ENCODE data around the gene TSPYL6. TPM values are rescaled to one million over a fixed set of nuclear protein-coding genes. Genes with fewer than 3 reads are reported as not detected.
"Not testable (repeated sequence)": the region's sequence is repeated elsewhere in the genome, so short reads cannot be mapped to it uniquely, and the experiment has no call there.

The TSPYL6 gene
- not detected for total RNA-seq

GRCh38 chr2:54256091-54256694 lies at the start of gene TSPYL6:
TSPYL6 (minus strand) TSS chr2:54256229; CDS start chr2:54256151, 78 bp downstream.
- Mint-ChIP-seq H3K4me1 (ENCODE audit: low read depth) (no peaks in the 10 kb centered on the region), H3K27me3 (ENCODE audit: low read depth) (no peaks in the 10 kb centered on the region), H3K4me3 (no peak within 1 kb of the TSS), H3K36me3 (ENCODE audit: low read depth) (no peaks in the 10 kb centered on the region), H3K9me3 (ENCODE audit: insufficient read depth) (no peaks in the 10 kb centered on the region), H3K27ac (no peak within 1 kb of the TSS)
- DNase-seq (no peak), ATAC-seq (no peak)
- ChIA-PET CTCF (no interaction called here), POLR2A (no interaction called here)

GRCh38 chr2:54303631-54304030 lies 47.6 kb upstream of the TSPYL6 start:
- Mint-ChIP-seq H3K27ac (no peak overlapping the region), H3K4me3 (no peak overlapping the region), H3K36me3 (ENCODE audit: low read depth) (no peaks in the 10 kb centered on the region), H3K4me1 (ENCODE audit: low read depth) (no peaks in the 10 kb centered on the region), H3K9me3 (ENCODE audit: insufficient read depth) (no peaks in the 10 kb centered on the region), H3K27me3 (ENCODE audit: low read depth) (no peaks in the 10 kb centered on the region)
- ChIA-PET POLR2A (no interaction called here), CTCF (interaction anchor here (0.7 kb wide), 1 partner anchor 170 kb away, joined by 3 read pairs; no protein-coding TSS in a partner anchor)
- ATAC-seq (no peak), DNase-seq (no peak)

GRCh38 chr2:54298514-54298913 lies 42.5 kb upstream of the TSPYL6 start:
- ATAC-seq, result no peak
- H3K27ac Mint-ChIP-seq, result no peak overlapping the region
- CTCF ChIA-PET, result no interaction called here

GRCh38 chr2:54295911-54296310 lies 39.9 kb upstream of the TSPYL6 start:
- Mint-ChIP-seq H3K4me1 (ENCODE audit: low read depth) (no peaks in the 10 kb centered on the region), H3K36me3 (ENCODE audit: low read depth) (no peaks in the 10 kb centered on the region), H3K27me3 (ENCODE audit: low read depth) (no peaks in the 10 kb centered on the region), H3K4me3 (no peak overlapping the region), H3K9me3 (ENCODE audit: insufficient read depth) (no peaks in the 10 kb centered on the region), H3K27ac (no peak overlapping the region)
- ATAC-seq (no peak), DNase-seq (no peak)
- ChIA-PET POLR2A (no interaction called here), CTCF (no interaction called here)

More at GRCh38 chr2:54298514-54298913, 42.5 kb upstream of the TSPYL6 start:
- Mint-ChIP-seq H3K4me1 (ENCODE audit: low read depth) (no peaks in the 10 kb centered on the region), H3K4me3 (no peak overlapping the region), H3K9me3 (ENCODE audit: insufficient read depth) (no peaks in the 10 kb centered on the region), H3K36me3 (ENCODE audit: low read depth) (no peaks in the 10 kb centered on the region), H3K27me3 (ENCODE audit: low read depth) (no peaks in the 10 kb centered on the region)
- POLR2A ChIA-PET, result no interaction called here
- no peak for DNase-seq

GRCh38 chr2:54294665-54295064 lies 38.6 kb upstream of the TSPYL6 start:
- H3K27me3 Mint-ChIP-seq (ENCODE audit: low read depth); H3K4me1 Mint-ChIP-seq (ENCODE audit: low read depth); H3K9me3 Mint-ChIP-seq (ENCODE audit: insufficient read depth); H3K36me3 Mint-ChIP-seq (ENCODE audit: low read depth); H3K27ac Mint-ChIP-seq; DNase-seq; ATAC-seq; H3K4me3 Mint-ChIP-seq; POLR2A ChIA-PET: not testable (repeated sequence)
- CTCF ChIA-PET, result interaction anchor here (1.4 kb wide), 1 partner anchor 188 kb away, joined by 4 read pairs; no protein-coding TSS in a partner anchor

GRCh38 chr2:54290356-54291025 lies 34.5 kb upstream of the TSPYL6 start:
- CTCF ChIA-PET, result no interaction called here
- POLR2A ChIA-PET, result interaction anchor here (0.6 kb wide), 1 partner anchor 119 kb away, joined by 3 read pairs; no protein-coding TSS in a partner anchor
- ATAC-seq (no peak), DNase-seq (no peak)
- no peak overlapping the region for H3K27ac Mint-ChIP-seq
- no peaks in the 10 kb centered on the region for H3K27me3 Mint-ChIP-seq (ENCODE audit: low read depth)
- H3K4me3 Mint-ChIP-seq, result no peak overlapping the region
- H3K4me1 Mint-ChIP-seq (ENCODE audit: low read depth), result no peaks in the 10 kb centered on the region
- H3K9me3 Mint-ChIP-seq (ENCODE audit: insufficient read depth), result no peaks in the 10 kb centered on the region
- H3K36me3 Mint-ChIP-seq (ENCODE audit: low read depth), result no peaks in the 10 kb centered on the region

- H3K36me3 Mint-ChIP-seq (ENCODE audit: low read depth), result no peaks in the 10 kb centered on the region
- no peaks in the 10 kb centered on the region for H3K9me3 Mint-ChIP-seq (ENCODE audit: insufficient read depth)
- no peak overlapping the region for H3K27ac Mint-ChIP-seq
- no peaks in the 10 kb centered on the region for H3K27me3 Mint-ChIP-seq (ENCODE audit: low read depth)
- H3K4me3 Mint-ChIP-seq, result no peak overlapping the region
- no peak for ATAC-seq
- H3K4me1 Mint-ChIP-seq (ENCODE audit: low read depth), result no peaks in the 10 kb centered on the region
- ChIA-PET POLR2A (no interaction called here), CTCF (no interaction called here)
- no peak for DNase-seq
These were observed 33.9 kb upstream of the TSPYL6 start for GRCh38 chr2:54289917-54290316.

GRCh38 chr2:54287532-54287931 lies 31.5 kb upstream of the TSPYL6 start:
- H3K27me3 Mint-ChIP-seq (ENCODE audit: low read depth), result no peaks in the 10 kb centered on the region
- ChIA-PET POLR2A (no interaction called here), CTCF (no interaction called here)
- H3K27ac Mint-ChIP-seq, result no peak overlapping the region
- H3K4me1 Mint-ChIP-seq (ENCODE audit: low read depth), result peaks cover 1% of the 10 kb centered on the region
- no peaks in the 10 kb centered on the region for H3K9me3 Mint-ChIP-seq (ENCODE audit: insufficient read depth)
- DNase-seq (no peak), ATAC-seq (no peak)
- H3K36me3 Mint-ChIP-seq (ENCODE audit: low read depth), result no peaks in the 10 kb centered on the region
- no peak overlapping the region for H3K4me3 Mint-ChIP-seq

- POLR2A ChIA-PET, result no interaction called here
- Mint-ChIP-seq H3K9me3 (ENCODE audit: insufficient read depth) (no peaks in the 10 kb centered on the region), H3K27ac (no peak overlapping the region), H3K27me3 (ENCODE audit: low read depth) (no peaks in the 10 kb centered on the region), H3K36me3 (ENCODE audit: low read depth) (no peaks in the 10 kb centered on the region), H3K4me3 (no peak overlapping the region), H3K4me1 (ENCODE audit: low read depth) (peaks cover 2% of the 10 kb centered on the region)
- DNase-seq (no peak), ATAC-seq (no peak)
- CTCF ChIA-PET, result no interaction called here
These were observed 29.4 kb upstream of the TSPYL6 start for GRCh38 chr2:54285451-54285850.

- Mint-ChIP-seq H3K27ac (no peak overlapping the region), H3K4me1 (ENCODE audit: low read depth) (peaks cover 2% of the 10 kb centered on the region), H3K9me3 (ENCODE audit: insufficient read depth) (no peaks in the 10 kb centered on the region), H3K4me3 (no peak overlapping the region), H3K36me3 (ENCODE audit: low read depth) (no peaks in the 10 kb centered on the region), H3K27me3 (ENCODE audit: low read depth) (no peaks in the 10 kb centered on the region)
- CTCF ChIA-PET, result interaction anchor here (0.5 kb wide), 1 partner anchor 22 kb away, joined by 3 read pairs; no protein-coding TSS in a partner anchor
- DNase-seq (no peak), ATAC-seq (no peak)
- POLR2A ChIA-PET, result no interaction called here
These were observed 28.8 kb upstream of the TSPYL6 start for GRCh38 chr2:54284826-54285225.

- Mint-ChIP-seq H3K9me3 (ENCODE audit: insufficient read depth) (no peaks in the 10 kb centered on the region), H3K27me3 (ENCODE audit: low read depth) (no peaks in the 10 kb centered on the region), H3K27ac (no peak overlapping the region), H3K36me3 (ENCODE audit: low read depth) (no peaks in the 10 kb centered on the region), H3K4me1 (ENCODE audit: low read depth) (peaks cover 2% of the 10 kb centered on the region), H3K4me3 (no peak overlapping the region)
- no peak for DNase-seq
- ChIA-PET POLR2A (no interaction called here), CTCF (no interaction called here)
- no peak for ATAC-seq
These were observed 23.4 kb upstream of the TSPYL6 start for GRCh38 chr2:54279385-54279784.

- H3K4me3 Mint-ChIP-seq, result no peak overlapping the region
- ATAC-seq, result no peak
- H3K4me1 Mint-ChIP-seq (ENCODE audit: low read depth), result peaks cover 9% of the 10 kb centered on the region
- H3K27ac Mint-ChIP-seq, result no peak overlapping the region
- POLR2A ChIA-PET, result no interaction called here
- H3K36me3 Mint-ChIP-seq (ENCODE audit: low read depth), result no peaks in the 10 kb centered on the region
- CTCF ChIA-PET, result no interaction called here
- DNase-seq, result no peak
- no peaks in the 10 kb centered on the region for H3K9me3 Mint-ChIP-seq (ENCODE audit: insufficient read depth)
- no peaks in the 10 kb centered on the region for H3K27me3 Mint-ChIP-seq (ENCODE audit: low read depth)
These were observed 19.5 kb upstream of the TSPYL6 start for GRCh38 chr2:54275541-54275940.

All from activated CD8-positive, alpha-beta T cell treated with anti-CD3 and anti-CD28 coated beads, Interleukin-2, amount 10 ng/mL, durations not matched to agents 7 days and 5 days (primary cell).